ENCODE measurements around the gene ZDHHC12. TPM values are rescaled to one million over a fixed set of nuclear protein-coding genes. Genes with fewer than 3 reads are reported as not detected.
A peak's percentile ranks its signal among the peaks of the same experiment; 100 is the strongest.

Gene ZDHHC12
- total and polyA plus RNA-seq, 2 of the 13 experiments (the other 11 are each of a cell fraction or from before 2014, with no cell fraction given), result 25.4 to 28.0 TPM

DNA sequence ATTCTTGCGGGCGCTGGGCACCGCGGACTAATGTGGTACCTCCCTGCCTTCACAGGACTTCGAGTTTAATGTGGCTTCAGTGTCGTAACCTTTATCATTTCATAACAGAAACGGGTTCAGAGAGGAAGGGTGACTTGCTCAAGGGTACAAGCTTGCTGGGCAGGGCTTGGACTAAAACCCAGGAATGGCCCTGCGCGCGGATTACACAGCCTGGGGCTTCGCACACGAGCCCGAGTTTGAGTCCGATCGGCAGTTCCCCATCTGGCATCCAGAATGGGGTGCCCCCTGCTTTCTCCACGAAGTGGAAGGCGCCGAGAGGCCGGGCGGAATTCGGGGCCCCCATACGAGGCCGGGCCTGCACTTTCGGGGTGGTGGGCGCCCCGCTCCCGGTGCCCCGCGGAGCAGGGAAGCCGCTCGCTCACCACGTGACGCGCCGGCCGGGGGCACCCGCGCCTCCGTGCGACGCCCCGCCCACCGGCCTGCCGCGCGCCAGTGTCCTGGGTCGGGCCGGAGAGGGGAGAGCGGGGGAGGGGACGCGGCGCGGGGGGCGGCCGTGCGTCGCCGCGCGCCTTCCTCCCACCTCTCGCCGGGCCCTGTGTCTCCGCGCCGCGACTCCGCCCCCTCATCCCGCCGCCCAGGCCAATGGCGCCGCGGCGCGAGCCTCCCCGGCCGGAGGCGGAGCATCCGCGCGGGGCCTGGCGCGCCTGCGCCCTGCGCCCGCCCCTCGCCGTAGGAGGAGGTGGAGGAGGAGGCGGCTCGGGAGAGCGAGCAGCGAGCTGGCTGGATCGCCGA lies 35.2 kb downstream of the ZDHHC12 start, which contains the start of gene SET (continued):
- TF ChIP-seq, protein P1, sequence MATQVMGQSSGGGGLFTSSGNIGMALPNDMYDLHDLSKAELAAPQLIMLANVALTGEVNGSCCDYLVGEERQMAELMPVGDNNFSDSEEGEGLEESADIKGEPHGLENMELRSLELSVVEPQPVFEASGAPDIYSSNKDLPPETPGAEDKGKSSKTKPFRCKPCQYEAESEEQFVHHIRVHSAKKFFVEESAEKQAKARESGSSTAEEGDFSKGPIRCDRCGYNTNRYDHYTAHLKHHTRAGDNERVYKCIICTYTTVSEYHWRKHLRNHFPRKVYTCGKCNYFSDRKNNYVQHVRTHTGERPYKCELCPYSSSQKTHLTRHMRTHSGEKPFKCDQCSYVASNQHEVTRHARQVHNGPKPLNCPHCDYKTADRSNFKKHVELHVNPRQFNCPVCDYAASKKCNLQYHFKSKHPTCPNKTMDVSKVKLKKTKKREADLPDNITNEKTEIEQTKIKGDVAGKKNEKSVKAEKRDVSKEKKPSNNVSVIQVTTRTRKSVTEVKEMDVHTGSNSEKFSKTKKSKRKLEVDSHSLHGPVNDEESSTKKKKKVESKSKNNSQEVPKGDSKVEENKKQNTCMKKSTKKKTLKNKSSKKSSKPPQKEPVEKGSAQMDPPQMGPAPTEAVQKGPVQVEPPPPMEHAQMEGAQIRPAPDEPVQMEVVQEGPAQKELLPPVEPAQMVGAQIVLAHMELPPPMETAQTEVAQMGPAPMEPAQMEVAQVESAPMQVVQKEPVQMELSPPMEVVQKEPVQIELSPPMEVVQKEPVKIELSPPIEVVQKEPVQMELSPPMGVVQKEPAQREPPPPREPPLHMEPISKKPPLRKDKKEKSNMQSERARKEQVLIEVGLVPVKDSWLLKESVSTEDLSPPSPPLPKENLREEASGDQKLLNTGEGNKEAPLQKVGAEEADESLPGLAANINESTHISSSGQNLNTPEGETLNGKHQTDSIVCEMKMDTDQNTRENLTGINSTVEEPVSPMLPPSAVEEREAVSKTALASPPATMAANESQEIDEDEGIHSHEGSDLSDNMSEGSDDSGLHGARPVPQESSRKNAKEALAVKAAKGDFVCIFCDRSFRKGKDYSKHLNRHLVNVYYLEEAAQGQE (IDR thresholded peaks at IDR 0.05; ENCODE audit: borderline replicate concordance in 1 of 2, low read depth in 1 of 2, low read length in 2 of 2), result no peak
- no peak for TF ChIP-seq ZFP41 (CRISPR knock-in tag; IDR thresholded peaks at IDR 0.05; ENCODE audit: borderline replicate concordance)
- TF ChIP-seq, protein P2, sequence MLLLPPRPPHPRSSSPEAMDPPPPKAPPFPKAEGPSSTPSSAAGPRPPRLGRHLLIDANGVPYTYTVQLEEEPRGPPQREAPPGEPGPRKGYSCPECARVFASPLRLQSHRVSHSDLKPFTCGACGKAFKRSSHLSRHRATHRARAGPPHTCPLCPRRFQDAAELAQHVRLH (CRISPR knock-in tag; IDR thresholded peaks at IDR 0.05; ENCODE audit: borderline replicate concordance, low read depth), result no peak
- TF ChIP-seq SRSF9 (IDR thresholded peaks at IDR 0.05; ENCODE audit: borderline replicate concordance, insufficient read depth, low read depth, low read length, poor library complexity, severe bottlenecking), result no peak
- no peak for TF ChIP-seq KDM5B (CRISPR knock-in tag; IDR thresholded peaks at IDR 0.05; ENCODE audit: borderline replicate concordance)
- no peak for TF ChIP-seq FOXC1 (CRISPR knock-in tag; IDR thresholded peaks at IDR 0.05; ENCODE audit: borderline replicate concordance)
- TF ChIP-seq, protein P3, sequence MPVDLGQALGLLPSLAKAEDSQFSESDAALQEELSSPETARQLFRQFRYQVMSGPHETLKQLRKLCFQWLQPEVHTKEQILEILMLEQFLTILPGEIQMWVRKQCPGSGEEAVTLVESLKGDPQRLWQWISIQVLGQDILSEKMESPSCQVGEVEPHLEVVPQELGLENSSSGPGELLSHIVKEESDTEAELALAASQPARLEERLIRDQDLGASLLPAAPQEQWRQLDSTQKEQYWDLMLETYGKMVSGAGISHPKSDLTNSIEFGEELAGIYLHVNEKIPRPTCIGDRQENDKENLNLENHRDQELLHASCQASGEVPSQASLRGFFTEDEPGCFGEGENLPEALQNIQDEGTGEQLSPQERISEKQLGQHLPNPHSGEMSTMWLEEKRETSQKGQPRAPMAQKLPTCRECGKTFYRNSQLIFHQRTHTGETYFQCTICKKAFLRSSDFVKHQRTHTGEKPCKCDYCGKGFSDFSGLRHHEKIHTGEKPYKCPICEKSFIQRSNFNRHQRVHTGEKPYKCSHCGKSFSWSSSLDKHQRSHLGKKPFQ (CRISPR knock-in tag; IDR thresholded peaks at IDR 0.05; ENCODE audit: insufficient replicate concordance), result no peak
- TF ChIP-seq RBM39 (IDR thresholded peaks at IDR 0.05; ENCODE audit: low read depth, low read length, poor library complexity, severe bottlenecking), result no peak
- no peak for TF ChIP-seq FOXO1 (CRISPR knock-in tag; IDR thresholded peaks at IDR 0.05)
- TF ChIP-seq IKZF4 (CRISPR knock-in tag; IDR thresholded peaks at IDR 0.05; ENCODE audit: borderline replicate concordance, low read depth, not compliant biosample characterization), result no peak
- peak; percentile 55; the same call in 1 of the 2 replicates for TF ChIP-seq ZFX (CRISPR knock-in tag; IDR thresholded peaks at IDR 0.05; ENCODE audit: low read depth)
- TF ChIP-seq ZNF331 (CRISPR knock-in tag; IDR thresholded peaks at IDR 0.05), result 0 out of 2 replicates have a peak, but pooled peaks have one; percentile 4
- TF ChIP-seq ZNF564 (CRISPR knock-in tag; IDR thresholded peaks at IDR 0.05), result no peak
- peak; percentile 69; the same call in 1 of the 2 replicates for TF ChIP-seq ZNF703 (CRISPR knock-in tag; IDR thresholded peaks at IDR 0.05; ENCODE audit: borderline replicate concordance)
- TF ChIP-seq, protein P4, sequence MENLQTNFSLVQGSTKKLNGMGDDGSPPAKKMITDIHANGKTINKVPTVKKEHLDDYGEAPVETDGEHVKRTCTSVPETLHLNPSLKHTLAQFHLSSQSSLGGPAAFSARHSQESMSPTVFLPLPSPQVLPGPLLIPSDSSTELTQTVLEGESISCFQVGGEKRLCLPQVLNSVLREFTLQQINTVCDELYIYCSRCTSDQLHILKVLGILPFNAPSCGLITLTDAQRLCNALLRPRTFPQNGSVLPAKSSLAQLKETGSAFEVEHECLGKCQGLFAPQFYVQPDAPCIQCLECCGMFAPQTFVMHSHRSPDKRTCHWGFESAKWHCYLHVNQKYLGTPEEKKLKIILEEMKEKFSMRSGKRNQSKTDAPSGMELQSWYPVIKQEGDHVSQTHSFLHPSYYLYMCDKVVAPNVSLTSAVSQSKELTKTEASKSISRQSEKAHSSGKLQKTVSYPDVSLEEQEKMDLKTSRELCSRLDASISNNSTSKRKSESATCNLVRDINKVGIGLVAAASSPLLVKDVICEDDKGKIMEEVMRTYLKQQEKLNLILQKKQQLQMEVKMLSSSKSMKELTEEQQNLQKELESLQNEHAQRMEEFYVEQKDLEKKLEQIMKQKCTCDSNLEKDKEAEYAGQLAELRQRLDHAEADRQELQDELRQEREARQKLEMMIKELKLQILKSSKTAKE (CRISPR knock-in tag; IDR thresholded peaks at IDR 0.05; ENCODE audit: borderline replicate concordance), result peak; percentile 18; the same call in 1 of the 2 replicates
- TF ChIP-seq PCBP1 (IDR thresholded peaks at IDR 0.05; ENCODE audit: borderline replicate concordance, low read depth, low read length), result no peak
- TF ChIP-seq ZNF709 (CRISPR knock-in tag; IDR thresholded peaks at IDR 0.05), result peak; percentile 39; the same call in 1 of the 2 replicates
- TF ChIP-seq, protein P5, sequence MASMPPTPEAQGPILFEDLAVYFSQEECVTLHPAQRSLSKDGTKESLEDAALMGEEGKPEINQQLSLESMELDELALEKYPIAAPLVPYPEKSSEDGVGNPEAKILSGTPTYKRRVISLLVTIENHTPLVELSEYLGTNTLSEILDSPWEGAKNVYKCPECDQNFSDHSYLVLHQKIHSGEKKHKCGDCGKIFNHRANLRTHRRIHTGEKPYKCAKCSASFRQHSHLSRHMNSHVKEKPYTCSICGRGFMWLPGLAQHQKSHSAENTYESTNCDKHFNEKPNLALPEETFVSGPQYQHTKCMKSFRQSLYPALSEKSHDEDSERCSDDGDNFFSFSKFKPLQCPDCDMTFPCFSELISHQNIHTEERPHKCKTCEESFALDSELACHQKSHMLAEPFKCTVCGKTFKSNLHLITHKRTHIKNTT (CRISPR knock-in tag; IDR thresholded peaks at IDR 0.05), result no peak

All from HepG2 (cell line).